HCT116 (cell line): ENCODE measurements around the gene PA2G4. TPM values are rescaled to one million over a fixed set of nuclear protein-coding genes. Genes with fewer than 3 reads are reported as not detected.
A peak's percentile ranks its signal among the peaks of the same experiment; 100 is the strongest.

ENCODE experiments used
- ATAC-seq: fragments of 200-7000 bp; cut with Tn5 transposase; 2 replicates; pipeline ENCODE4 v1.9.1; 2020; ENCODE audit warnings: mild to moderate bottlenecking, moderate library complexity
- BruUV-seq: library from RNA; stranded (reverse); fragments of 400-500 nt; replicated peaks from 2 replicates; lab custom pipeline; 2021; lab: Mats Ljungman, UMichigan
- CTCF ChIA-PET: fragments of 300-600 bp; sonication (Branson Sonifier 250); formaldehyde crosslinking; loops from one replicate; lab custom pipeline; 2021; ENCODE audit warnings: antibody characterized with exemption; lab: Charles Lee
- POLR2A ChIA-PET: fragments of 300-600, 350-600 bp; sonication (Branson Sonifier 250); formaldehyde crosslinking; loops from one replicate; lab custom pipeline; 2021; ENCODE audit warnings: antibody characterized with exemption; lab: Charles Lee
- RAD21 ChIA-PET, 2 experiments: fragments of 300-600 bp; sonication (Branson Sonifier 250); formaldehyde crosslinking; loops; one replicate each; lab custom pipeline; 2023; ENCODE audit warnings: low total read pairs in 2 of 2; ENCODE audit not compliant: uncharacterized antibody in 2 of 2, unreplicated experiment in 2 of 2, low non-redundant PET in 1 of 2; lab: Charles Lee
- DNase-seq: peaks from one replicate; pipeline ENCODE4 v3.0.0-alpha.2; 2010; ENCODE audit warnings: low read depth, low spot score
- H2AFZ ChIP-seq: fragments of 200-600 bp; shearing (Covaris generic), sonication (generic); 2 replicates; pipeline ENCODE4 v1.6.1; 2017; ENCODE audit warnings: low read depth, mixed run types, mixed read lengths, antibody characterized with exemption, low read length; ENCODE audit not compliant: poor library complexity, severe bottlenecking
- H3K27ac ChIP-seq: 2 replicates; pipeline ENCODE4 v1.5.1; 2012; ENCODE audit warnings: low read depth, low read length
- H3K27me3 ChIP-seq: fragments of 200-600 bp; sonication (generic); 2 replicates; pipeline ENCODE4 v1.6.1; 2016; ENCODE audit warnings: mixed run types, low read length, mixed read lengths; ENCODE audit not compliant: insufficient read depth
- H3K36me3 ChIP-seq, 2 experiments: fragments of 200-500 bp in 1 of 2; fragments of 200-600 bp in 1 of 2; sonication (Bioruptor generic) in 1 of 2; sonication (generic) in 1 of 2; 2 replicates each; pipeline versions ENCODE4 v1.5.1 to v1.6.1; 2014 to 2016; ENCODE audit warnings: low read length in 2 of 2, inconsistent platforms in 1 of 2, mixed read lengths in 1 of 2, mixed run types in 1 of 2; ENCODE audit not compliant: insufficient read depth in 2 of 2, control insufficient read depth in 1 of 2
- H3K4me1 ChIP-seq, 2 experiments: fragments of 200-600 bp in 1 of 2; sonication (generic) in 1 of 2; 2 replicates each; pipeline versions ENCODE4 v1.5.1 to v1.6.1; 2012 to 2017; ENCODE audit warnings: low read length in 2 of 2, inconsistent platforms in 1 of 2, mild to moderate bottlenecking in 1 of 2, mixed read lengths in 1 of 2, mixed run types in 1 of 2, moderate library complexity in 1 of 2; ENCODE audit not compliant: insufficient read depth in 2 of 2, control insufficient read depth in 1 of 2
- H3K4me2 ChIP-seq: fragments of 200-600 bp; sonication (generic); 2 replicates; pipeline ENCODE4 v1.6.1; 2017; ENCODE audit warnings: mixed run types, low read length, mixed read lengths
- H3K4me3 ChIP-seq, 2 experiments: fragments of 200-600 bp in 1 of 2; sonication (generic) in 1 of 2; replicated peaks in 1 of 2; 2 replicates each; pipeline ENCODE4 v1.5.1; 2011 to 2016; ENCODE audit warnings: low read length in 2 of 2, control low read depth in 1 of 2, low read depth in 1 of 2, mild to moderate bottlenecking in 1 of 2, mixed read lengths in 1 of 2, mixed run types in 1 of 2
- H3K79me2 ChIP-seq: fragments of 200-600 bp; sonication (generic); 2 replicates; pipeline ENCODE4 v1.6.1; 2017; ENCODE audit warnings: mild to moderate bottlenecking, mixed run types, low read length, moderate library complexity, mixed read lengths; ENCODE audit not compliant: insufficient read depth
- H3K9ac ChIP-seq: fragments of 200-600 bp; sonication (generic); 2 replicates; pipeline ENCODE4 v1.6.1; 2016; ENCODE audit warnings: low read length, mixed read lengths
- H3K9me2 ChIP-seq: fragments of 200-600 bp; sonication (generic), shearing (Covaris generic); 2 replicates; pipeline ENCODE4 v1.6.1; 2017; ENCODE audit warnings: mixed run types, mild to moderate bottlenecking, moderate library complexity; ENCODE audit not compliant: insufficient read depth
- H3K9me3 ChIP-seq, 2 experiments: fragments of 200-500 bp in 1 of 2; fragments of 200-600 bp in 1 of 2; sonication (Bioruptor generic) in 1 of 2; sonication (generic) in 1 of 2; 2 replicates each; pipeline ENCODE4 v1.6.1; 2014 to 2017; ENCODE audit warnings: low read length in 2 of 2, mixed read lengths in 2 of 2, inconsistent platforms in 1 of 2, low read depth in 1 of 2, mild to moderate bottlenecking in 1 of 2, mixed run types in 1 of 2, moderate library complexity in 1 of 2; ENCODE audit not compliant: control insufficient read depth in 1 of 2, insufficient read depth in 1 of 2
- H4K20me1 ChIP-seq: fragments of 200-600 bp; sonication (generic), shearing (Covaris generic); 2 replicates; pipeline ENCODE4 v1.6.1; 2017; ENCODE audit warnings: mixed run types, mild to moderate bottlenecking, moderate library complexity; ENCODE audit not compliant: insufficient read depth
- CTCF ChIP-seq, 3 experiments: fragments of 200-600 bp in 1 of 3; sonication (generic) in 1 of 3; IDR thresholded peaks in 2 of 3; conservative IDR thresholded peaks in 1 of 3; 2 replicates each; pipeline ENCODE4 v1.5.1; 2012 to 2017; ENCODE audit warnings: low read depth in 2 of 3, low read length in 2 of 3, antibody characterized with exemption in 1 of 3, borderline replicate concordance in 1 of 3, control low read depth in 1 of 3, mild to moderate bottlenecking in 1 of 3, mixed read lengths in 1 of 3, mixed run types in 1 of 3, moderate library complexity in 1 of 3; ENCODE audit not compliant: insufficient read depth in 1 of 3
- JUND ChIP-seq: IDR thresholded peaks from 2 replicates; pipeline ENCODE4 v1.6.1; 2012
- POLR2AphosphoS5 ChIP-seq: IDR thresholded peaks from 2 replicates; pipeline ENCODE4 v1.6.1; 2011; ENCODE audit warnings: mild to moderate bottlenecking, low read depth, low read length, moderate library complexity
- ZBTB33 ChIP-seq: IDR thresholded peaks from 2 replicates; pipeline ENCODE4 v1.6.1; 2011; ENCODE audit warnings: mild to moderate bottlenecking, low read length, moderate library complexity; ENCODE audit not compliant: insufficient replicate concordance; ENCODE audit errors: extremely low read depth
- ZFX ChIP-seq: fragments of 450-650 bp; IDR thresholded peaks from 2 replicates; pipeline ENCODE4 v1.6.1; 2017
- intact Hi-C: fragments of 100-400 bp; cut with micrococcal nuclease; formaldehyde crosslinking; loops from 2 replicates; pipeline ENCODE4 v1.10.0; 2022
- total RNA-seq: library from RNA; stranded (reverse); gene quantifications from one replicate; pipeline ENCODE4 v1.2.1, GENCODE V29; 2021; ENCODE audit not compliant: unreplicated experiment

Gene PA2G4
- total RNA-seq, 1 experiment from 2014 or later: 302 TPM

GRCh38 chr12:56157201-56158028 is 53.1 kb downstream of the PA2G4 start:
- TSS peak; percentile 44 for BruUV-seq
- Histone ChIP-seq H2AFZ (no peak overlapping the region), H3K36me3 (peaks cover 25 to 33% of the 10 kb centered on the region in 2 experiments; a peak in 3 of 4 replicates), H3K27ac (peak overlapping the region; percentile 94), H3K4me1 (peaks cover 16 to 32% of the 10 kb centered on the region in 2 experiments), H3K9me3 (no peaks in the 10 kb centered on the region), H3K9ac (peak overlapping the region; percentile 68), H3K4me2 (peak overlapping the region; percentile 81), H3K27me3 (no peaks in the 10 kb centered on the region), H4K20me1 (no peaks in the 10 kb centered on the region), H3K4me3 (peak overlapping the region; percentile 39 to 78), H3K79me2 (peaks cover 39% of the 10 kb centered on the region)
- DNase-seq (peak; percentile 70), ATAC-seq (peak; percentile 64)
- RAD21 ChIA-PET: no interaction called here
- CTCF ChIA-PET: no interaction called here
- intact Hi-C loops: loop anchor here (2.0 kb wide), 1 partner anchor 39 kb away; the partner anchor contains the start of gene ZC3H10
- TF ChIP-seq ZFX (0 out of 2 replicates have a peak, but pooled peaks have one; percentile 15), POLR2AphosphoS5 (peak; percentile 22; the same call in 1 of the 2 replicates), ZBTB33 (no peak), JUND (no peak), CTCF (IDR thresholded peaks at IDR 0.05 in 2 of 3, conservative IDR thresholded peaks at IDR 0.05 in 1 of 3; ENCODE audit: borderline replicate concordance in 1 of 3, insufficient read depth in 1 of 3, low read depth in 2 of 3, low read length in 2 of 3) (peak in 2 of 3 experiments; percentile 73; a peak in 4 of 6 replicates)
- TF ChIP-seq, all 23 proteins: peak for 3
- POLR2A ChIA-PET: interaction anchor here (1.2 kb wide), 1 partner anchor 415 kb away, joined by 3 read pairs; no protein-coding TSS in a partner anchor
- no peaks in the 10 kb centered on the region for H3K9me2 ChIP-seq
